Stomach (tissue), 9 donors: Measurements from ENCODE around the gene CATSPER3. TPM values are rescaled to one million over a fixed set of nuclear protein-coding genes. Genes with fewer than 3 reads are reported as not detected.
"Not testable (repeated sequence)": the region's sequence is repeated elsewhere in the genome, so short reads cannot be mapped to it uniquely, and the experiment has no call there.

ENCODE experiments used
- DNase-seq, 2 donors: peaks; one replicate each; pipeline versions ENCODE4 v3.0.0 to v3.0.0-alpha.2; 2013 to 2019
- H3K27ac ChIP-seq, 5 donors: fragments of 200-600 bp in 4 of 5; sonication (generic) in 4 of 5; one replicate each; pipeline ENCODE4 v1.5.1; 2013 to 2019; ENCODE audit warnings: mild to moderate bottlenecking in 1 of 5, moderate library complexity in 1 of 5
- H3K27me3 ChIP-seq, 3 donors: fragments of 200-600 bp; sonication (generic); one replicate each; pipeline ENCODE4 v1.5.1; 2017 to 2019; ENCODE audit warnings: mixed run types in 1 of 3
- H3K36me3 ChIP-seq, 4 donors: fragments of 200-600 bp; sonication (generic); 1 replicate in 3 of 4; 2 replicates in 1 of 4; pipeline ENCODE4 v1.5.1; 2016 to 2019
- H3K4me1 ChIP-seq, 4 donors: fragments of 200-600 bp; sonication (generic); one replicate each; pipeline ENCODE4 v1.5.1; 2016 to 2019
- H3K4me3 ChIP-seq, 4 donors: fragments of 200-600 bp; sonication (generic) in 3 of 4; one replicate each; pipeline ENCODE4 v1.5.1; 2016 to 2019; ENCODE audit warnings: mild to moderate bottlenecking in 1 of 4
- H3K9me3 ChIP-seq, 4 donors: fragments of 200-600 bp; sonication (generic); one replicate each; pipeline ENCODE4 v1.5.1; 2016 to 2019
- EP300 ChIP-seq: sonication (generic); formaldehyde crosslinking; IDR thresholded peaks from one replicate; pipeline ENCODE4 v1.6.1; 2017; ENCODE audit warnings: antibody characterized with exemption
- POLR2A ChIP-seq, 4 donors: fragments of 450-650 bp; IDR thresholded peaks; one replicate each; pipeline ENCODE4 v1.6.1; 2016; ENCODE audit warnings: antibody characterized with exemption in 4 of 4, control low read depth in 2 of 4, mild to moderate bottlenecking in 1 of 4, moderate library complexity in 1 of 4
- POLR2AphosphoS5 ChIP-seq, 3 donors: sonication (generic); formaldehyde crosslinking; IDR thresholded peaks; one replicate each; pipeline ENCODE4 v1.6.1; 2016; ENCODE audit warnings: antibody characterized with exemption in 3 of 3
- WGBS, 5 donors: extraction: QIAGEN DNeasy Blood & Tissue Kit in 3 of 5; methylation state at CpG; one replicate each; pipeline versions ENCODE4 v1.1.5 to v1.1.7; 2013 to 2018; 5-methylcytosine and 5-hydroxymethylcytosine counted together
- intact Hi-C: fragments of 100-400 bp; cut with DNase I; formaldehyde crosslinking; loops from one replicate; pipeline ENCODE4 v1.15.1; 2023; ENCODE audit warnings: low total_unique reads
- polyA plus RNA-seq, 3 donors: library from polyadenylated mRNA; stranded (reverse); fragments of 200-250 nt; gene quantifications; one replicate each; pipeline ENCODE4 v1.2.3, GENCODE V29; 2013
- total RNA-seq, 5 donors: library from RNA; depleted of rRNA; stranded (reverse); fragments of >200 nt; gene quantifications; one replicate each; pipeline versions ENCODE4 v1.1.0 to v1.2.3, GENCODE V29; 2014 to 2016
- TF ChIP-seq, protein P1 (sequence below), 7 experiments: fragments of 450-650 bp in 4 of 7; fragments of 200-600 bp in 3 of 7; sonication (generic) in 3 of 7; IDR thresholded peaks; one replicate each; pipeline ENCODE4 v1.5.1; 2016 to 2019; ENCODE audit warnings: antibody characterized with exemption in 7 of 7, control low read depth in 2 of 7, mild to moderate bottlenecking in 1 of 7
- donor health status: healthy with polysubstance abuse.
- donor health status: Bipolar disorder and iron deficiency.
- donor health status: healthy.

Gene CATSPER3
- total and polyA plus RNA-seq, 8 donors, result 0.62 to 0.88 TPM; not detected in 6

- Histone ChIP-seq H3K9me3 (no peaks in the 10 kb centered on the region), H3K27me3 (no peaks in the 10 kb centered on the region), H3K36me3 (peaks cover 0 to 6% (median 0%) of the 10 kb centered on the region in 4 donors), H3K27ac (no peak overlapping the region), H3K4me3 (no peak overlapping the region), H3K4me1 (no peaks in the 10 kb centered on the region)
- DNase-seq, result no peak
- no peak for TF ChIP-seq EP300
- TF ChIP-seq, protein P1, sequence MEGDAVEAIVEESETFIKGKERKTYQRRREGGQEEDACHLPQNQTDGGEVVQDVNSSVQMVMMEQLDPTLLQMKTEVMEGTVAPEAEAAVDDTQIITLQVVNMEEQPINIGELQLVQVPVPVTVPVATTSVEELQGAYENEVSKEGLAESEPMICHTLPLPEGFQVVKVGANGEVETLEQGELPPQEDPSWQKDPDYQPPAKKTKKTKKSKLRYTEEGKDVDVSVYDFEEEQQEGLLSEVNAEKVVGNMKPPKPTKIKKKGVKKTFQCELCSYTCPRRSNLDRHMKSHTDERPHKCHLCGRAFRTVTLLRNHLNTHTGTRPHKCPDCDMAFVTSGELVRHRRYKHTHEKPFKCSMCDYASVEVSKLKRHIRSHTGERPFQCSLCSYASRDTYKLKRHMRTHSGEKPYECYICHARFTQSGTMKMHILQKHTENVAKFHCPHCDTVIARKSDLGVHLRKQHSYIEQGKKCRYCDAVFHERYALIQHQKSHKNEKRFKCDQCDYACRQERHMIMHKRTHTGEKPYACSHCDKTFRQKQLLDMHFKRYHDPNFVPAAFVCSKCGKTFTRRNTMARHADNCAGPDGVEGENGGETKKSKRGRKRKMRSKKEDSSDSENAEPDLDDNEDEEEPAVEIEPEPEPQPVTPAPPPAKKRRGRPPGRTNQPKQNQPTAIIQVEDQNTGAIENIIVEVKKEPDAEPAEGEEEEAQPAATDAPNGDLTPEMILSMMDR (IDR thresholded peaks at IDR 0.05), result no peak
- no peak for TF ChIP-seq POLR2AphosphoS5 (IDR thresholded peaks at IDR 0.05)
- no peak for TF ChIP-seq POLR2A (IDR thresholded peaks at IDR 0.05)
- intact Hi-C loops, result no loop called here
- WGBS, 5 donors, result 92 to 97% (median 94%) methylated on average over 5 of the region's 5 CpGs
These were observed 24.4 kb downstream of the CATSPER3 start for GRCh38 chr5:134992148-134992547.

GRCh38 chr5:134993161-134993560 lies 25.5 kb downstream of the CATSPER3 start:
- Histone ChIP-seq H3K4me1 (no peaks in the 10 kb centered on the region), H3K9me3 (no peaks in the 10 kb centered on the region), H3K27me3 (no peaks in the 10 kb centered on the region), H3K36me3 (peaks cover 0 to 7% (median 0%) of the 10 kb centered on the region in 4 donors), H3K27ac (no peak overlapping the region), H3K4me3 (no peak overlapping the region)
- no peak for DNase-seq
- 86 to 94% (median 88%) methylated on average over 2 of the region's 2 CpGs for whole genome bisulfite sequencing, 5 donors
- intact Hi-C loops, result no loop called here
- TF ChIP-seq EP300 (no peak), POLR2AphosphoS5 (IDR thresholded peaks at IDR 0.05) (no peak), POLR2A (IDR thresholded peaks at IDR 0.05) (no peak)
- TF ChIP-seq, protein P1 (IDR thresholded peaks at IDR 0.05), result no peak

GRCh38 chr5:134994560-134995156 lies 27.0 kb downstream of the CATSPER3 start:
- no peaks in the 10 kb centered on the region for H3K27me3 ChIP-seq
- no peaks in the 10 kb centered on the region for H3K9me3 ChIP-seq
- H3K36me3 ChIP-seq, result peaks cover 0 to 7% (median 0%) of the 10 kb centered on the region in 4 donors
- 65 to 80% (median 71%) methylated on average over 2 of the region's 2 CpGs for WGBS, 5 donors
- TF ChIP-seq POLR2A (IDR thresholded peaks at IDR 0.05) (no peak), POLR2AphosphoS5 (IDR thresholded peaks at IDR 0.05) (no peak)
- no peaks in the 10 kb centered on the region for H3K4me1 ChIP-seq
- H3K4me3 ChIP-seq, result no peak overlapping the region
- H3K27ac ChIP-seq, result no peak overlapping the region
- no peak for DNase-seq
- intact Hi-C loops, result no loop called here

- intact Hi-C loops, result no loop called here
- Histone ChIP-seq H3K4me1 (no peaks in the 10 kb centered on the region), H3K4me3 (no peak overlapping the region), H3K9me3 (no peaks in the 10 kb centered on the region), H3K27me3 (no peaks in the 10 kb centered on the region), H3K27ac (no peak overlapping the region), H3K36me3 (peaks cover 0 to 7% (median 0%) of the 10 kb centered on the region in 4 donors)
- no peak for DNase-seq
- 87 to 93% (median 90%) methylated on average over 5 to 8 of the region's 8 CpGs for WGBS, 5 donors
- TF ChIP-seq, protein P1 (IDR thresholded peaks at IDR 0.05), result no peak
- no peak for TF ChIP-seq POLR2A (IDR thresholded peaks at IDR 0.05)
- no peak for TF ChIP-seq POLR2AphosphoS5 (IDR thresholded peaks at IDR 0.05)
- TF ChIP-seq EP300, result no peak
These were observed 28.2 kb downstream of the CATSPER3 start for GRCh38 chr5:134995850-134996402.

DNA sequence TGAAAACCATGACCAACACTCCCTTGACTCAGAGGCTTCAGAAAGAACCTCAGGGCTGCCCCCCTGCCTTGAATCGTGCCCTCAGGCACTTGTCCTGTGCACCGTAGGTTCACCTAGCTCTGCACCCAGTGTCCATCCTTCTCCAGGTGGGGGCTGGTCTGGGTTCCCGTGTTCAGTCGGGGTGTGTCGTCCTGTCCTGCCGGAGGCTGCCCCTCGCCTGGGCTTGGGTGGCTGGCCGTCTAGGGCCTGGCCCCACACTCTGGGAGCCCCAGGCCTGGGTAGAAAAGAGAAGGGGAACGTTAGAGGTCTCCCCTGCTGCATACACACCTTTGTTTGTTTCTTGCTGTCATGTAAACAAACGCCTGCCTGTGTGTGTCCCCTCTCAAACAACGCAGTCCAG lies 29.3 kb downstream of the CATSPER3 start:
- H3K9me3 ChIP-seq, result no peaks in the 10 kb centered on the region
- TF ChIP-seq POLR2A (IDR thresholded peaks at IDR 0.05), result no peak
- no peak overlapping the region for H3K4me3 ChIP-seq
- 65 to 76% (median 72%) methylated on average over 8 to 11 of the region's 11 CpGs for WGBS, 5 donors
- no peaks in the 10 kb centered on the region for H3K27me3 ChIP-seq
- no peak for DNase-seq
- no peak overlapping the region for H3K27ac ChIP-seq
- H3K36me3 ChIP-seq, result peaks cover 0 to 7% (median 0%) of the 10 kb centered on the region in 4 donors
- intact Hi-C loops, result no loop called here
- H3K4me1 ChIP-seq, result no peaks in the 10 kb centered on the region

DNA sequence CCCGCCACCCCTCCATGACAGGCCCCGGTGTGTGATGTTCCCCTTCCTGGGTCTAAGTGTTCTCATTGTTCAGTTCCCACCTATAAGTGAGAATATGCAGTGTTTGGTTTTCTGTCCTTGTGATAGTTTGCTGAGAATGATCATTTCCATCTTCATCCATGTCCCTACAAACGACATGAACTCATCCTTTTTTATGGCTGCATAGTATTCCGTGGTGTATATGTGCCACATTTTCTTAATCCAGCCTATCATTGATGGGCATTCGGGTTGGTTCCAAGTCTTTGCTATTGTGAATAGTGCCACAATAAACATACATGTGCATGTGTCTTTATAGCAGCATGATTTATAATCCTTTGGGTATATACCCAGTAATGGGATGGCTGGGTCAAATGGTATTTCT lies 30.4 kb downstream of the CATSPER3 start:
- H3K27ac ChIP-seq, H3K9me3 ChIP-seq, H3K4me1 ChIP-seq, H3K4me3 ChIP-seq, DNase-seq, intact Hi-C loops, H3K36me3 ChIP-seq, H3K27me3 ChIP-seq: not testable (repeated sequence)
- 86 to 94% (median 91%) methylated on average over 5 of the region's 5 CpGs for WGBS, 5 donors
